KMS-11 (cell line): Measurements from ENCODE around the gene APBA2.

Source experiments
- H2AFZ ChIP-seq: fragments of 200-600 bp; sonication (generic); 2 replicates; pipeline ENCODE4 v1.6.1; 2016; ENCODE audit warnings: antibody characterized with exemption, mixed run types, low read depth
- H3K27ac ChIP-seq: fragments of 200-600 bp; sonication (generic); 2 replicates; pipeline ENCODE4 v1.6.1; 2016; ENCODE audit warnings: mild to moderate bottlenecking, mixed run types
- H3K27me3 ChIP-seq: fragments of 200-600 bp; sonication (generic); 2 replicates; pipeline ENCODE4 v1.6.1; 2017; ENCODE audit warnings: mild to moderate bottlenecking, low read depth, mixed run types, moderate library complexity; ENCODE audit not compliant: insufficient read depth
- H3K36me3 ChIP-seq: fragments of 200-600 bp; sonication (generic); 2 replicates; pipeline ENCODE4 v1.6.1; 2017; ENCODE audit warnings: mild to moderate bottlenecking, mixed run types; ENCODE audit not compliant: insufficient read depth
- H3K4me1 ChIP-seq: fragments of 200-600 bp; sonication (generic); 2 replicates; pipeline ENCODE4 v1.6.1; 2016; ENCODE audit warnings: mild to moderate bottlenecking, low read depth, mixed run types; ENCODE audit not compliant: poor library complexity, severe bottlenecking
- H3K4me2 ChIP-seq: fragments of 200-600 bp; sonication (generic); 2 replicates; pipeline ENCODE4 v1.7.0; 2016; ENCODE audit warnings: mild to moderate bottlenecking, mixed run types
- H3K4me3 ChIP-seq: fragments of 200-600 bp; sonication (generic); IDR thresholded peaks from 2 replicates; pipeline ENCODE4 v1.6.1; 2017; ENCODE audit warnings: low read depth, low read length, mixed read lengths; ENCODE audit not compliant: insufficient read depth
- H3K79me2 ChIP-seq: fragments of 200-600 bp; sonication (generic); 2 replicates; pipeline ENCODE4 v1.6.1; 2016; ENCODE audit warnings: low read depth, mixed run types; ENCODE audit not compliant: insufficient read depth
- H3K9ac ChIP-seq: fragments of 200-600 bp; sonication (generic); 2 replicates; pipeline ENCODE4 v1.6.1; 2016; ENCODE audit warnings: mild to moderate bottlenecking, mixed run types
- H4K20me1 ChIP-seq: fragments of 200-600 bp; sonication (generic); 2 replicates; pipeline ENCODE4 v1.6.1; 2016; ENCODE audit warnings: mild to moderate bottlenecking, mixed run types; ENCODE audit not compliant: insufficient read depth
- CTCF ChIP-seq: fragments of 200-600 bp; sonication (generic); conservative IDR thresholded peaks from 2 replicates; pipeline ENCODE4 v1.6.1; 2017; ENCODE audit warnings: low read depth, mild to moderate bottlenecking, antibody characterized with exemption, low read length, moderate library complexity, mixed read lengths

Gene APBA2

GRCh38 chr15:29005931-29006330 is 120.2 kb downstream of the APBA2 start:
- TF ChIP-seq CTCF: no peak
- H3K27ac ChIP-seq: no peak overlapping the region
- no peaks in the 10 kb centered on the region for H3K36me3 ChIP-seq
- no peak overlapping the region for H3K4me2 ChIP-seq
- H3K9ac ChIP-seq: no peak overlapping the region
- no peaks in the 10 kb centered on the region for H4K20me1 ChIP-seq
- H3K4me1 ChIP-seq: no peaks in the 10 kb centered on the region
- no peaks in the 10 kb centered on the region for H3K79me2 ChIP-seq
- no peaks in the 10 kb centered on the region for H3K27me3 ChIP-seq
- no peak overlapping the region for H2AFZ ChIP-seq
- no peak overlapping the region for H3K4me3 ChIP-seq

DNA sequence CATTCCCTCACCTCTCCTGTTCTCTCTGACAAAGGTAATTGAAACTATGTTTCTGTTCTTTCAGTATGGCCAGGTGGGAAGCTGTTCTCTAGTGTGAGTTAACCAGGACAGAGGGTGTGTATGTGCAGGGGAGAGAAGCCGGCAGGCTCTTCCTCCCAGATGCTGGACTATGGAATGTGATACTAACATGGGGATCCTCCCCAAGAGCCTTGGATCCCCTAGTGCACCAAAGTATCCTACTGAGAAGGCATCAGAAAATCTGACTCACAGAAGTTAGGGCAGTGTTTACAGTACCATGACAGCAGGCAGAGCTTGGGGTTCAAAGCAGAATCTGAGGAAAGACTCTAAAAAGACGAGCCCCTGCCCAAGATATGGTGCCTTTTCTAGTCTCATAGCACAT is 123.1 kb downstream of the APBA2 start:
- Histone ChIP-seq H3K9ac (no peak overlapping the region), H3K27me3 (no peaks in the 10 kb centered on the region), H3K36me3 (no peaks in the 10 kb centered on the region), H3K79me2 (no peaks in the 10 kb centered on the region), H4K20me1 (no peaks in the 10 kb centered on the region), H3K4me1 (no peaks in the 10 kb centered on the region), H2AFZ (no peak overlapping the region), H3K4me2 (no peak overlapping the region), H3K27ac (no peak overlapping the region), H3K4me3 (no peak overlapping the region)
- TF ChIP-seq CTCF: no peak

GRCh38 chr15:29012097-29012496 is 126.3 kb downstream of the APBA2 start:
- Histone ChIP-seq H2AFZ (no peak overlapping the region), H3K36me3 (no peaks in the 10 kb centered on the region), H3K9ac (no peak overlapping the region), H3K4me2 (no peak overlapping the region), H3K4me3 (no peak overlapping the region), H3K4me1 (no peaks in the 10 kb centered on the region), H3K27ac (no peak overlapping the region), H3K27me3 (no peaks in the 10 kb centered on the region), H3K79me2 (no peaks in the 10 kb centered on the region), H4K20me1 (no peaks in the 10 kb centered on the region)
- TF ChIP-seq CTCF: no peak

DNA sequence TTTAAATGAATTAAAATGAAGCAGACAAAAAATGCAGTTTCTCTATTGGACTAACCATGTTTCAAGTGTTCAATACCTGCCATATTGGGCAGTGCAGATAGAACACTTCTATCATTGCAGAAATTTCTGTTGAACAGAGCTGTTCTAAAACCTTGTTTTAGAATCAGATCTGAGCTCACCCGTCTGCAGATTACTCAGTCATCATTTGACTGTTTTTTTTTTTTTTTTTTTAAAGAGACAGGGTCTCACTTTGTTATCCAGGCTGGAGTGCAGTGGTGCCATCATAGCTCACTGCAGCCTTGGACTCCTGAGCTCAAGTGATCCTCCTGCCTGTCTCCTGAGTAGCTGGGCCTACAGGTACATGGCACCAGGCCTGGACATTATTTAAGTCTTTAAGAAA is 128.7 kb downstream of the APBA2 start:
- H3K79me2 ChIP-seq: no peaks in the 10 kb centered on the region
- H3K4me2 ChIP-seq: no peak overlapping the region
- no peak for TF ChIP-seq CTCF
- no peak overlapping the region for H3K27ac ChIP-seq
- H3K36me3 ChIP-seq: no peaks in the 10 kb centered on the region
- no peak overlapping the region for H3K9ac ChIP-seq
- H2AFZ ChIP-seq: no peak overlapping the region
- no peaks in the 10 kb centered on the region for H3K27me3 ChIP-seq
- H3K4me3 ChIP-seq: no peak overlapping the region
- no peaks in the 10 kb centered on the region for H3K4me1 ChIP-seq
- no peaks in the 10 kb centered on the region for H4K20me1 ChIP-seq

DNA sequence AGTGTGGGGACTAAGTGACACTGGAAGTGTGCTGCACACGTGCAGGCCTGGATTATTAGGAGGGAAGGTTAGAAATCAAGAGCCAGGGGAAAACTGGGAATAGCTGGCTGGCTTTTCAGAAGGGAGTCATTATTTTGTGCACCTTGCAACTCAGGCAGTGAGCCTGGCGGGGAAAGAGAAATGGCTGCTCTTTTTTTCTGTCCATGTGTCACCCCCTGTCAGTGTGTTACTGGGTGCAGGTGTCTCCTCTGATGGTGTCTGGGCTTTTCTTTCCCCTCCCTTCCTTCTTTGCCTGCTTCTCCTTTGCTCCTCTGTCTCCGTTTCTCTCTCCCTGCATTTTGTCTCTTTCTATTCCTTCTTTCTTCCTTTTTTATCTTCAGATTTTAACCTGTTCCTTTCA is 130.7 kb downstream of the APBA2 start:
- no peak for TF ChIP-seq CTCF
- Histone ChIP-seq H3K27ac (no peak overlapping the region), H3K4me1 (no peaks in the 10 kb centered on the region), H3K79me2 (no peaks in the 10 kb centered on the region), H4K20me1 (no peaks in the 10 kb centered on the region), H3K4me3 (no peak overlapping the region), H3K9ac (no peak overlapping the region), H2AFZ (no peak overlapping the region), H3K36me3 (no peaks in the 10 kb centered on the region), H3K4me2 (no peak overlapping the region), H3K27me3 (no peaks in the 10 kb centered on the region)
